Cardiac fibroblast (primary cell): Measurements from ENCODE around the gene MBP.

Experiments
- DNase-seq, 2 donors: peaks; one replicate each; pipeline versions ENCODE4 v3.0.0 to v3.0.0-alpha.2; 2010; ENCODE audit warnings: low read depth in 2 of 2
- H3K4me3 ChIP-seq, 2 donors: replicated peaks in 1 of 2; 1 replicate in 1 of 2; 2 replicates in 1 of 2; pipeline ENCODE4 v1.5.1; 2011; ENCODE audit warnings: low read depth in 2 of 2, low read length in 2 of 2, mild to moderate bottlenecking in 2 of 2, moderate library complexity in 1 of 2
- CTCF ChIP-seq: IDR thresholded peaks from one replicate; pipeline ENCODE4 v1.5.1; 2011; ENCODE audit warnings: low read depth, mild to moderate bottlenecking, low read length, inconsistent platforms

MBP gene

GRCh38 chr18:77061946-77062517 lies 70.6 kb downstream of the MBP start:
- DNase-seq: peak in 1 of 2 donors; percentile 38
- no peak overlapping the region for H3K4me3 ChIP-seq
- no peak for TF ChIP-seq CTCF

GRCh38 chr18:77061281-77061945 lies 71.2 kb downstream of the MBP start:
- peak in 1 of 2 donors; percentile 59 for DNase-seq
- H3K4me3 ChIP-seq: no peak overlapping the region
- TF ChIP-seq CTCF: no peak

GRCh38 chr18:77060151-77060550 lies 72.4 kb downstream of the MBP start:
- H3K4me3 ChIP-seq: no peak overlapping the region
- no peak for DNase-seq
- TF ChIP-seq CTCF: no peak

- DNase-seq: peak; percentile 84 to 87
- H3K4me3 ChIP-seq: no peak overlapping the region
- peak; percentile 55 for TF ChIP-seq CTCF
Observed at GRCh38 chr18:77059294-77059916, 73.2 kb downstream of the MBP start.

GRCh38 chr18:77058290-77058835 lies 74.2 kb downstream of the MBP start:
- DNase-seq: peak; percentile 49 to 67
- TF ChIP-seq CTCF: no peak

GRCh38 chr18:77057006-77057395 lies 75.6 kb downstream of the MBP start:
- peak in 1 of 2 donors; percentile 51 for DNase-seq
- TF ChIP-seq CTCF: no peak
- no peak overlapping the region for H3K4me3 ChIP-seq

More at GRCh38 chr18:77058290-77058835, 74.2 kb downstream of the MBP start:
- H3K4me3 ChIP-seq: no peak overlapping the region
